MM.1S (cell line): ENCODE data around the gene ELMO1.

Experiments
- DNase-seq: peaks from one replicate; pipeline ENCODE4 v3.0.0-alpha.2; 2015
- H2AFZ ChIP-seq: fragments of 300-600 bp; sonication (generic); 2 replicates; pipeline ENCODE4 v1.6.0; 2016; ENCODE audit warnings: antibody characterized with exemption, low read length
- H3F3A ChIP-seq: fragments of 300-600 bp; sonication (generic); 2 replicates; pipeline ENCODE4 v1.6.1; 2016; ENCODE audit warnings: mild to moderate bottlenecking, antibody characterized with exemption, low read length, moderate library complexity, mixed read lengths; ENCODE audit not compliant: insufficient read depth
- H3K27ac ChIP-seq: fragments of 300-600 bp; sonication (generic); 2 replicates; pipeline ENCODE4 v1.5.1; 2016; ENCODE audit warnings: mild to moderate bottlenecking, low read length
- H3K27me3 ChIP-seq: fragments of 300-600 bp; sonication (generic); replicated peaks from 2 replicates; pipeline ENCODE4 v1.6.0; 2016; ENCODE audit warnings: low read length; ENCODE audit not compliant: insufficient read depth
- H3K36me3 ChIP-seq: fragments of 300-600 bp; sonication (generic); replicated peaks from 2 replicates; pipeline ENCODE4 v1.6.1; 2016; ENCODE audit warnings: mild to moderate bottlenecking, low read length, mixed read lengths; ENCODE audit not compliant: insufficient read depth
- H3K4me1 ChIP-seq: fragments of 300-600 bp; sonication (generic); 2 replicates; pipeline ENCODE4 v1.6.1; 2016; ENCODE audit warnings: low read length, mixed read lengths
- H3K4me2 ChIP-seq: fragments of 300-600 bp; sonication (generic); 2 replicates; pipeline ENCODE4 v1.6.0; 2016; ENCODE audit warnings: low read depth, low read length
- H3K4me3 ChIP-seq: fragments of 300-600 bp; sonication (generic); 2 replicates; pipeline ENCODE4 v1.5.1; 2016; ENCODE audit warnings: low read length, mixed read lengths
- H3K79me2 ChIP-seq: fragments of 300-600 bp; sonication (generic); 2 replicates; pipeline ENCODE4 v1.6.1; 2016; ENCODE audit warnings: mixed run types, low read length, mixed read lengths
- H3K9ac ChIP-seq: fragments of 300-600 bp; sonication (generic); 2 replicates; pipeline ENCODE4 v1.6.1; 2016; ENCODE audit warnings: low read length, mixed read lengths
- H3K9me2 ChIP-seq: fragments of 300-600 bp; sonication (generic); replicated peaks from 2 replicates; pipeline ENCODE4 v1.6.1; 2016; ENCODE audit warnings: mild to moderate bottlenecking, low read length, mixed read lengths; ENCODE audit not compliant: insufficient read depth
- H3K9me3 ChIP-seq: fragments of 300-600 bp; sonication (generic); replicated peaks from 2 replicates; pipeline ENCODE4 v1.6.1; 2016; ENCODE audit warnings: mild to moderate bottlenecking, low read length, mixed read lengths; ENCODE audit not compliant: insufficient read depth
- H4K20me1 ChIP-seq: fragments of 300-600 bp; sonication (generic); 2 replicates; pipeline ENCODE4 v1.6.1; 2016; ENCODE audit warnings: mild to moderate bottlenecking, low read length, moderate library complexity, mixed read lengths; ENCODE audit not compliant: insufficient read depth
- CTCF ChIP-seq: fragments of 300-600 bp; sonication (generic); IDR thresholded peaks from 2 replicates; pipeline ENCODE4 v1.5.1; 2016; ENCODE audit warnings: antibody characterized with exemption, low read length, mixed read lengths
- EZH2 ChIP-seq: fragments of 300-600 bp; sonication (generic); optimal IDR thresholded peaks from 2 replicates; pipeline ENCODE3; 2017; ENCODE audit warnings: low read depth, mild to moderate bottlenecking, antibody characterized with exemption, low read length, mixed read lengths
- EZH2phosphoT487 ChIP-seq: fragments of 300-600 bp; sonication (generic); IDR thresholded peaks from 2 replicates; pipeline ENCODE4 v1.6.1; 2018; ENCODE audit warnings: antibody characterized with exemption, low read length

ELMO1 gene

GRCh38 chr7:37480041-37481031, 31.7 kb upstream of the ELMO1 start:
- Histone ChIP-seq H3F3A (no peaks in the 10 kb centered on the region), H3K79me2 (no peaks in the 10 kb centered on the region), H3K27ac (no peak overlapping the region), H3K4me1 (no peaks in the 10 kb centered on the region), H3K4me2 (no peak overlapping the region), H2AFZ (no peak overlapping the region), H3K9me3 (no peaks in the 10 kb centered on the region), H3K36me3 (no peaks in the 10 kb centered on the region), H3K9me2 (no peaks in the 10 kb centered on the region), H3K9ac (no peak overlapping the region), H3K4me3 (no peak overlapping the region), H4K20me1 (no peaks in the 10 kb centered on the region), H3K27me3 (no peaks in the 10 kb centered on the region)
- no peak for DNase-seq
- TF ChIP-seq CTCF (no peak), EZH2 (no peak), EZH2phosphoT487 (no peak)

GRCh38 chr7:37476881-37477450, 28.3 kb upstream of the ELMO1 start:
- Histone ChIP-seq H3F3A (no peaks in the 10 kb centered on the region), H3K27ac (no peak overlapping the region)

GRCh38 chr7:37476428-37476827, 27.8 kb upstream of the ELMO1 start:
- H3K36me3 ChIP-seq = no peaks in the 10 kb centered on the region
- no peaks in the 10 kb centered on the region for H3K4me1 ChIP-seq
- no peak overlapping the region for H3K27ac ChIP-seq
- H2AFZ ChIP-seq = no peak overlapping the region
- DNase-seq = no peak
- H3K9me3 ChIP-seq = no peaks in the 10 kb centered on the region
- no peaks in the 10 kb centered on the region for H3K9me2 ChIP-seq
- no peak overlapping the region for H3K9ac ChIP-seq
- no peaks in the 10 kb centered on the region for H3F3A ChIP-seq
- no peak overlapping the region for H3K4me3 ChIP-seq
- H4K20me1 ChIP-seq = no peaks in the 10 kb centered on the region
- H3K27me3 ChIP-seq = no peaks in the 10 kb centered on the region
- no peak overlapping the region for H3K4me2 ChIP-seq
- no peak for TF ChIP-seq EZH2
- H3K79me2 ChIP-seq = no peaks in the 10 kb centered on the region

More at GRCh38 chr7:37476881-37477450, 28.3 kb upstream of the ELMO1 start:
- H4K20me1 ChIP-seq = no peaks in the 10 kb centered on the region
- no peaks in the 10 kb centered on the region for H3K36me3 ChIP-seq
- H3K4me3 ChIP-seq = no peak overlapping the region
- no peak overlapping the region for H3K9ac ChIP-seq
- DNase-seq = no peak
- H3K4me1 ChIP-seq = no peaks in the 10 kb centered on the region
- no peaks in the 10 kb centered on the region for H3K79me2 ChIP-seq
- no peaks in the 10 kb centered on the region for H3K9me3 ChIP-seq
- H3K27me3 ChIP-seq = no peaks in the 10 kb centered on the region
- no peaks in the 10 kb centered on the region for H3K9me2 ChIP-seq
- TF ChIP-seq EZH2 (no peak), EZH2phosphoT487 (no peak), CTCF (no peak)
- no peak overlapping the region for H2AFZ ChIP-seq
- no peak overlapping the region for H3K4me2 ChIP-seq
